NCI-H1417 treated with DMSO at 0.1 percent for 48 hours (cell line): ENCODE measurements around the gene C6orf15.

Experiments used
- DNase-seq: peaks from one replicate; lab custom pipeline; 2025; lab: John Stamatoyannopoulos, UW

The C6orf15 gene

GRCh38 chr6:31107052-31107451, 5.3 kb downstream of the C6orf15 start:
- DNase-seq: no peak

GRCh38 chr6:31103136-31103535, 9.2 kb downstream of the C6orf15 start:
- no peak for DNase-seq

- no peak for DNase-seq
These were observed 13.9 kb downstream of the C6orf15 start for GRCh38 chr6:31098449-31098938.

- DNase-seq: no peak
These were observed 15.7 kb downstream of the C6orf15 start for GRCh38 chr6:31096656-31097055.

GRCh38 chr6:31096215-31096614, 16.2 kb downstream of the C6orf15 start:
- no peak for DNase-seq

GRCh38 chr6:31094389-31094881, 17.9 kb downstream of the C6orf15 start:
- DNase-seq: no peak

- no peak for DNase-seq
These were observed 19.4 kb downstream of the C6orf15 start for GRCh38 chr6:31092769-31093505.

- DNase-seq: no peak
These were observed 20.1 kb downstream of the C6orf15 start for GRCh38 chr6:31092238-31092637.

- no peak for DNase-seq
These were observed 20.7 kb downstream of the C6orf15 start for GRCh38 chr6:31091680-31092079.

GRCh38 chr6:31090973-31091364, 21.4 kb downstream of the C6orf15 start:
- DNase-seq: no peak

- DNase-seq: no peak
These were observed 22.0 kb downstream of the C6orf15 start for GRCh38 chr6:31090275-31090972.

GRCh38 chr6:31087494-31088089, 24.8 kb downstream of the C6orf15 start:
- DNase-seq: peak; percentile 35

- DNase-seq: no peak
These were observed 25.5 kb downstream of the C6orf15 start for GRCh38 chr6:31086788-31087440.

- no peak for DNase-seq
These were observed 28.5 kb downstream of the C6orf15 start for GRCh38 chr6:31083742-31084354.

- DNase-seq: no peak
These were observed 30.5 kb downstream of the C6orf15 start for GRCh38 chr6:31081872-31082271.

GRCh38 chr6:31079656-31080261, 32.6 kb downstream of the C6orf15 start:
- DNase-seq: no peak

- DNase-seq: no peak
These were observed 35.8 kb downstream of the C6orf15 start for GRCh38 chr6:31076611-31077010.

GRCh38 chr6:31075528-31075927, 36.8 kb downstream of the C6orf15 start:
- DNase-seq: no peak

GRCh38 chr6:31074401-31074800, 38.0 kb downstream of the C6orf15 start:
- DNase-seq: no peak

- DNase-seq: no peak
These were observed 41.6 kb downstream of the C6orf15 start for GRCh38 chr6:31070711-31071197.

- peak; percentile 13 for DNase-seq
These were observed 43.6 kb downstream of the C6orf15 start for GRCh38 chr6:31068669-31069340.
